Right kidney (tissue), 1 donor: Measurements from ENCODE around the gene THRB.
A peak's percentile ranks its signal among the peaks of the same experiment; 100 is the strongest.

Experiments used
- DNase-seq: peaks from one replicate; pipeline ENCODE4 v3.0.0-alpha.2; 2016

The THRB gene

DNA sequence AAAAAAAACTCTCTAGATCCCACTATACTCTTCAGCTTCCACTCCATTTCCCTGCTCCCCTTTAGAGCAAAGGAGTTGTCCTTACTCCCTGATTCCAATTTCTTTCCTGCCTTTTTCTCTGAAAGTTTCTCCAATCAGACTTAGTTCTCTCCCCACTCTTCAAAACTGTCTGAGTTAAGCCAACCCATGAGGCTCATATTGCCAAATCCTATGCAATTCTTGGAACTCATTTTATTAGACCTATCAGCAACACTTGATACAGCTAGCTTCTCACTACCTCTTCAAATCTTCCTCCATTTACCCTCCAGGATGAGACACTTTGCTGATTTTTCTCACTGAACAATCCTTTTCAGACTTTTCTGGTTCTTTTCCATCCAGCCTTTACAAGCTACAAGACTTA lies 233.1 kb downstream of the THRB start:
- DNase-seq, result no peak

DNA sequence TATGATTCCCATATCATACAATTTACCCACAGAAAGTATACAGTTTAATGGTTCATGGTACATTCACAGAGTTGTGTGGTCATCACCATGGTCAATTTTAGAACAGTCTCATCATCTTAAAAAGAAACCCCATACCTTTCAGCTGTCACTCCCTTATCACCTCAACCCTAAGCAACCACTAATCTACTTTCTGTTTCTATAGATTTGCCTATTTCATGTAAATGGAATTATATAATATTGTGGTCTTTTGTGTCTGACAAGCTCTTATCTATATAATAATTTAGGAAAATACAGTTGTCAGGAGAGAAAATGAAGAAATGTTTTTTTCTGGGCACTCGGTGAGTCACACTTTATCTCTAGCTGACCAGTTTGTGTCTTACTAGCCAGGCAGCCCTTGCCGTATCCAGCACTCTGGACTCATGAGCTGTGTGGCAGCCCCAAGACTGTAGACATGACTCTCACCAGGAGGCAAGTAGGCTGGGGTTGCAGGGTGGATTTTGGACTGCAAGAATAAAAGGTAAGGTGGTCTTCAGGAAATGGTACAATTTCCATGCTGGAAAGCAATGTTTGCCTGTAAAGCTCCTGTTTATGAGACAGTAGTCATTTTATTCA lies 234.6 kb downstream of the THRB start:
- no peak for DNase-seq

DNA sequence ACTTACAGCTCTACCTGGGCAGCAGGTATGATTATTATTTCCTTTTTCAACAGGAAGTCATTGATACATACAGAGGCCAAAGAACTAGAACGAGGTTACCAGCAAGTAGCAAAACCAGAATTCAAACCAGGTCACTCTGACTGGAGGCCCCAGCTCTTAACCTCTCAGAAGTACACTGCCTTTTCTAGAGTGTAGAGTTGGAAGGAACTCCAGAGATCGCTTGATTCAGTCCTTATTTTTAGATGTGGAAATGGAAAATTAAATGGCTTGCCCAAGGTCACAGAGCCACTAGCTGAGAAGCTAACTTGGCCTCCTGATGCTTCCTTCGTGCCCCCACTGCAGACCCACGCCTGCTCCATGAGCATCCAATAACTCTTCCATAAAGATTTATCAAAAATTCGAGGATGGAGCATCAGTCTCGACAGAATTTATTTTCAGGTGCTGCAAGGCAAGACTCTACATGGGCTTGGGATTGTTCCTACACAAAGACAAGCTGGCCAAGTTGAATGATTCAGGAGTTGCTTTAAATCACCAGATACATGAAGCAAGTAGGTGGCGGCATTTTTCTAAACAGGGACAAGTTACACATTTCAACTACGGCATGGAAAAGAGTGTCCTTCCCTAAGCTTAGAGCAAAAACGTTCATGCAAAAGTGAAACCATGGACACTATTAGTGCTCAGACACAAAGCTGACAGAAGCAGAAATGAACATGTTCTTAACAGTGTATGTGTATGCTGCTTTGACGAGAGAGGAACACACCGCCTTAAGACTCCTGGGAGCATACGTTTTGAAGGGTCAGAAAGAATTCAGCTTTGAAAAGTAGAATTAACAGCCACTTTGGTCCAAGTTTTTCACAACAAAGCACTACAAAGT lies 235.7 kb downstream of the THRB start:
- no peak for DNase-seq

DNA sequence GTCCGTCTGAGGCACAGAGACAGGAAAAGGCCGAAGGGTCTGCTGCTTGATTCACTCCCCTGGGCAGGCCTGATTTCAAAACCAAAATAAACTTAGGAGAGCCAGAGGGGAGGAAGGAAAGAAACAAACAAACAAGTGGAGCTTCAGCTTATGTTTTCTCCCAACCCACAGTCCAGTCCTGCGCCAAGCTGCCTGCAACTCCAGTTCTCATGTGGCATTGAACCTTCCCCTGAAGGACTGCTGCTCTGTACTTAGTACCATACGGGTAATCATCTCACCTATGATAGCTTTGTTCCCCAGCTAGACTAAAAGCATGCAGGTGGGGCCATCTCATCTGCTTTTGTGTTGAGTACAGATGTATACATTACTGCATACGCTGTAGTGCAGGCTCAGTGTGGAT lies 236.4 kb downstream of the THRB start:
- no peak for DNase-seq

DNA sequence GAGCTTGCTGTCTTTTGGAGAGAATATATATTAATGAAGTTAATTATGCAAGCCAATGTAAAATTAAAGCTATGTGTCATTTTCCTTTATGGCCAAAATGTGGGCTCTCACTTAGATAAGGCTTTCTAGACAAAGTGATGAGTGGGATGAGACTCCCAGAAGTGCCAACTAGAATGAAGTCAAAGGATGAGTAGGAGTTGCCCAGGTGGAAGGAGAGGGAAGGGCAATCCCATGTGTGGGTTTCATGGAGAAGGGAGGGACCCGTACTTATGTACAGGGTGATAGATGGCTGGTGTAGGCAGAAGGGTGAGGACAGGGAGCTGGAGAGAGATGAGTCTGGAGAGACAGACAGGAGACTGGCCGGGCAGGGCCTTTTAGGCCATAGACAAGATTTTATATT lies 239.2 kb downstream of the THRB start:
- DNase-seq, result no peak

DNA sequence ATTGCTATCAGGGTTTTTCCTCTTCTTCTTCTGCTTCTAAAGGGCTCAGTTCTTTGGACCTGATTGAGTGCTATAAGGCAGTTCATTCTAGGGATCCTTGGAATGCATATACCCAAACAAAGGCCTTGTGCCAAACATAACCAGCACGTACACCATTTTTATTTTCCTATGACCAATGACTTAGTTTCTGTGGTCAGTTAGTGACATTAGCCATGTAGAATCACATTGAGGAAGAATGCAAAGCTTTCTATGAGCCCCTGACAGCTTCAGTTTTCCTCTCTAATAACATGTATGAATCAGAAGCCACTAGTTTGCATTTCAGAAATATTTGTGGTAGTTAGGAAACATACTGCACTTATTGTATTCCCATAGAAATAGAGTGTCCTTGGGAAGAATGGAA lies 240.0 kb downstream of the THRB start:
- no peak for DNase-seq

DNA sequence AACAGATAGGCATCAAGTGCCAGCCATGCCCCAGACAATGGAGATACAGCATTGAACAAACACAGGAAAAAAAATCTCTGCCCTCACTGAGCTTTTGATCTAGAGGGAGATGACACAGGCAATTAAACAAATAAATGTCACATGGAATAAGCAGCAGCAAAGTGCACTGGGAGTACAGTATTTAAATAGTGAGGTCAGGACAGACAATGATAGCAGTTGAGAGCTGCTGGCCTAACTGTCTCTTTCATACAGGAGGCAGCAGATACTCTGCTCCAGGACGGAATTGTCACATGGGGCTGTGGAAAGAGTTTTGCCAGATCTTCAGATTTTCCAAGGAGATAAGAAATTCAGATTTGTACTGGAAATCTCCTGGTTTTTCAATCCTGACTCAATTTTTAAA lies 241.3 kb downstream of the THRB start:
- DNase-seq, result no peak

DNA sequence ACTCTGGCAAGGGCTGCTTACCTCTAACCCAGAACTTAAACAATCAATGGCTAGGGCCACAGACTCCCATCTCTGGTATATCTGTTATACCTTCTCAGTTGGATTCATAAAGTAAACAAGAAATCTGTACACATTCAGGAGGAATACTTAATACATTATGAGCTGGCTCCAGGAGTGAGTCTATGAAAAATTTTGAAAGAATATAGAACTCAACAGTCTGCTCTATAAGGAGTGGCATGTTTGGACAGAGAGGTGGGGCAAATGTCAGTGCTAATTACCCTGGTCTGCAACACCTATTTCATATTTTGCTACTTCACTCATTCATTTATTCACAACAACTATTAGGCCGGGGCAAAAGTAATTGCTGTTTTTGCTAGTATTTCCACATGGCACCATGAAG lies 245.1 kb downstream of the THRB start:
- no peak for DNase-seq

DNA sequence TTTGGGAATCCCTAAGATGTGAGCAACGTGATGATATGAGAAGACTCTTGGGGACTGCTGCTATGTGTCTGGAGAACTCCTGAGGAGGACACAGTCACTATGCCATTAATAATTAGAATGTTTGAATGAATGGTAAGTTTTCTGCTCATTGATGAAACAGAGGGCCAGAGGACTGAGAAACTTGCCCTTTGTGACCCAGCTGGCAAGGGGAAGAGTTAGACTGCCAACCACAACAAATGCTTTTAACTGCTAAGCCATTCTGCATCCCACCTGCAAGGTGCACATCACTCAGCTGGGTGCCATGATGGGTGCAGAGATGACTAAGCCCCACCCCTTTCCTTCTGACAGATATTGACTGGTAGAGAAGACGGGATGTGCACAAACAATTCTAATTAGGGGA lies 249.6 kb downstream of the THRB start:
- no peak for DNase-seq

DNA sequence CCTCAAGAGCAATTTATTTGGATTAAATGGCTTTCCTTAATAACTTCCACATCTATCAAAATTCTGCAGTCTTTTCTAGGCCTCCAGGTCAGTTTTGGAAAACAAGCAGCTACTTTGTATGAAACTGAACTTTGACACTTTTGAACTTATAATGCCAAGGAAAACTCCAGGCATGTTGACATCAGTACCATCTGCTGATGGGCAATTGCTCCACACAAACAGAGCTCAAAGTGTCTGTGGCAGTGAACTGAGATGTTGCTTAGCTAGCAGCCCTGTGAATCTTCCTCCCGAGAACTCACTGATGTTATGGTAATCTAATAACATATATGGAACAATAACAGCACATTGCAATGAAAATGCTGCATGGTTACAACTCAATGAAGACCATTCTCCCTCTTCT lies 250.2 kb downstream of the THRB start:
- DNase-seq, result no peak

DNA sequence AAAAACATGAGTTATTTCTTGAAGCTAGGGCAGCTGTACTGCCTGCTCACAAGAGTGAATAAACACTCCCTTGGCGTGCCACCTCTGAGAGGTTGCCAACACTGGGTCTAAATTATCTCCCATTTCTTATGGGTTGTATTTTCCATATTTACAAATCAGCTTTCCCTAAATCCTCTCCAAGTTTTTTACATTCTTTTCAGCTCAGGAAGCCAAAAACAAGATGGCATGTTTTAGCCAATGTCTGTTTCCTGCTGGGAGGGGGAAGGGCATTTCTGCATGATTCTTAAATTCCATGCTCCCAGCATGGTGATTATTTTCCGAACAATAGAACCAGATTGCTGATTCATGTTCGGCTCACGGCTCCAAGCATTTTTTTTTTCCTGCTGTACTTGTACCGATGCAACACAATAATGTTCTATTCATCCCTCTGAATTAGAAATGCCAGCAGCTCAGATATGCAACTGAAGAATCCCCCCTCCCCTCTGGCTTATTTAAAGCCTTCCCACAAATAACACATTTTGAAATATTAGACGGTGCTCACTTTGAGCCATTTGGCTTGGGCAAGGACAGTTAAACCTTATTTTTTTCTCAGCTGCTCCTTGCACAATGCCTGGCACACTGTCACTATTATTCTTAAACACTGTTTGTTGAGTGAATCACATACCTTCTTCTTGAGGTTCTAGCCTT lies 252.5 kb downstream of the THRB start:
- no peak for DNase-seq

DNA sequence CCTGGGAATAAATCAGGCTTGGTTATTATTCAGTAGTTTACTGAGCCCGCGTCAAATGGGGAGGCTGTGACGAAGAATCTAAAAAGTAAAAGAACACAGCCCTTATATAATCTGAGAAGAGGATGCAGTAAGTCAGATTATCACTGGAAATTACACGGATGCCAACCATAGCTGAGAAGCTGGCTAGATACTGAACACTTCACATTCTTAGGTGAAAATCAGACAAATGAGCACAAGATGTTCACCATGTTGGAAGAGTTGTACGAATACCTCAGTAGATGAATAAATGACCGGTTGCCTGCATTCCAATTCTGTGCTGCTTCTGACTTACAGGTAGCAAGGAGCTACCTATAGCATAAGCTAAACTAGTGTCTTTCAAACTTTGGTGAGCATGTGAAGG lies 254.3 kb downstream of the THRB start:
- no peak for DNase-seq

DNA sequence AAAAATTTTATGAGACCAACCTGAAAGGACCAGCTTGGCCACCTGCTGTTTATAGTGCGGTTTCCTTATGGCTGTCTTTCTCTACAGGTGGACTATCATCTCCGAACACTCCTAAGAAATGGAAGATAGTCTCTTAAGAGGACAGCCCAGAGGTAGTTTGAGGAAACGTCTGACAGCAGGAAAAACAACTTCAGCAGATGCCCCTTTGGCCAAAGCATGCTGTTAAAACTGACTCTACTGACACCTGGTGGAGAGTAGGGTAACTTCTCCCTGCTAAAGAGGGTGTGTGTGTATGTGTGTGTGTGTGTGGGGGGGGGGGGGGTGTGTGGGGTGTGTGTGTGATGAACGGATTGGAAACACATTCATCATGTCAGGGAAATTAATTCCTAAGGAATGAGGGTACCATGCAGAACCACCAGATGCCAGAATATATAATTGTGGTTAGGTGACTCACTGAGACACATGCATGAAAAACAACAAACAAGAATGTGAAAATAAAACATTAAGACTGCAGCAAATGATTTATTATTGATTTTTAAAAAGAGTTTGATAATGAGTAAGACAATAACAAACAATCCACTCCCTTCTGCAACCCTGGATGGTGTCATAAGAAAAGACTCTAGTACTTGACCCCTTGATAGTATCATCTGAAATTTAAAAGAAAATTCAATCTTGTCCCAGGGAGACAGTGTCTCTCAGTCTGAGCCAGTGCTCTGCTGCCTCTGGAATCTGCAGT lies 256.5 kb downstream of the THRB start:
- peak; percentile 49 for DNase-seq

DNA sequence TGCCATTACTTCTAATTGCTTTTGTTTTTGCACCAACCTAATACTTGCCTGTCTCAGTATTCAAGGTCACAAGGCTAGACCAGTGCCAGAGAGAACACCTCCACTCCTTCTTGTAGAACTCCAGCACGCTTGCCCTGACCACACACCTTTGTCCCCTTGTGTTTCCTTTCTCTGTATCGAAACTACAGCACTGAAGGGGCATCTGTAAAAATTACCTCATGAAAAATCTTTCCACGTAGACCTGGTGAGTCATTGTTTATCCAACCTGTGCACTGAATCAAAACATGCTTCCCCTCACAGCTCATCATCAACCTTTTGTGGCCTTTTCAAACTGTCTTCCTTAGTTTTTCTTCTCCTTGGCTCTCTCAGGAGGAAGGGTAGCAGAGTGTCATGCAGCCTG lies 259.5 kb downstream of the THRB start:
- no peak for DNase-seq

DNA sequence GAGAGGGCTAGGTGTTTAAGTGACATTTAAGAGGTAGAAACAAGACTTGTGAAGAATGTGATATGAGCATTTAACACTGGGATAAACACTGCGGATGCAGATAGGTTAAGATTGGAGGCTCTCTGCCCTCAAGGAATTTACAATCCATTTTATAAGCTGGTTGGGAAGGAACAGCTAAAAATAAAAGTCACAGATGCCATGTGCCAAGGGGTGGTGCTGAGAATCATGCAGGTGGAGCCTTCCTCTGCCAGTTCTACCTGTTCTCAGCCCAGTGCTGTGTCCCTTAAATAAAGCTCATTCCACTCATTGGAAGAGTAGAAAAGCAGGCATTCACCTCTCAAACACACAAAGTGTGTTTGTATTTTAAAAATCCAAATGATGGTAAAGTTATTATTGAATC lies 261.9 kb downstream of the THRB start:
- DNase-seq, result no peak

DNA sequence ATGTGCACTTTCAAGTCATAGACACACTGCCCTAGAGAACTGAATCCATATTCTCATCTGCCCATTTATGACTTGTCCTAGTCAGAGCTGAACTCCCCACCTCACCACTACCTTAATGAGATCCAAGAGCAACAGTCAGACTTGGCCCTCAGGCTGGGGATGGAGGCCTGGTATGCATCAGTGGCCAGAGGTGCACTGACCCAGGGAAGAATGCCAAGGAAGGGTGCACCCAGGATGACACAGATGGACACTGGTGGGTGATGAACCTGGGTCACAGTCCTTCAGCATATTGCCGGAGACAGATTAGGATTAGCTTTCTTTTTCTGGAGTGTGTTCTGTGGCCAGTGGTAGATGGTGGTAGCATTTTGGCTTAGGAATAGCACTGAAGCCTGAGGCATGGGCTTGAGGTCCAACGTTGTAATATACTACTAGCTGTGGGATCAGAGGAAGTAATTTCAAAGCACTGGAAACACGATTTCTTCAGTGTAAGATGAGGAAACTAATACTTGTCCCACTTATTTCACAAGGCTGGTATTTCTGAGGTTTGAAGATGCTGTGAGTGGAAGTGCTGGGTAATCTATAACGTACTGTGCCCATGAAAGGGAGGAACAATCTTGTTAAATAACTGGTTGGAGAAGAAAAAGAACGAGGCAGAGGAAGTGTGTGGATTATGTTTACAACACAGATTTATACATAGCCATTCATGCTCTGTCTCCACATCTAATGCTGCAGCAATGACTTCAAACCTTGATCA lies 265.0 kb downstream of the THRB start:
- no peak for DNase-seq

DNA sequence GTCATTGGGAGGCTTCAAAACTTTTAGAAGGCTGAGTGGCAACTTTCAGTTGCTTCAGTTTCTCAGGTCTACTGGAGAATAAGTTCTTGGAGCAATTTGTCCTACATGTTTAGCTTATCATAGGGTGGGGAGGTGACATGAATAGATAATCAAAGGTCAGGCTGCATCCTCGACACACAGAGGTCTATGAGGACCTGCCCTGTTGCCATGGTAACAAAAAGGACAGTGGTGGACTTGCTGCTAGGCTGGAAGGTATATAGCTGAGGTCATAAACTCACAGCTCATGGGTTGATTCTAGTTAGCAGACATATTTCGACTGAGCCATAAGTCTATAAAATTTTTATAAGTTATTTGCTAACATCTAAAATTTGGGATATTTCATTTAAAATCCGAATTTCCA lies 267.0 kb downstream of the THRB start:
- DNase-seq, result no peak

DNA sequence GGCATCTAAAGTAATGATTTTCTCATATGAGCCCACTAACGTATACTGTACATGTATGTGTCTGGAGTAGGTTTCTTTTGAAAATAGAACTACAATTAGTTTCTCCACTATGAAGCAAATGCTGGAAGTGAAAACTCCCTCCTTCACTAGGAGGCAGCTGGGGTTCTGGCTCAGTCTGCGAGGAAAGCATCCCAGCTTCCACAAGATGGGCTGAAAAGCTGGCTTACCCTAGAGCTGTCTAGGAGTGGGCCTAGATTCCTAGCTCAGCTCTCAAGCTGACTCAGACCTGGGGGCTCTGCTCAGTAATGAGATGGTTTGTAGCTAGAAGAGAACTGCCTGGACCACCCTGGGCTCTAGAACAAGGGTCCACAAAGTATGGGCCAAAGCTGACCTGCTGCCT lies 268.3 kb downstream of the THRB start:
- DNase-seq, result no peak

DNA sequence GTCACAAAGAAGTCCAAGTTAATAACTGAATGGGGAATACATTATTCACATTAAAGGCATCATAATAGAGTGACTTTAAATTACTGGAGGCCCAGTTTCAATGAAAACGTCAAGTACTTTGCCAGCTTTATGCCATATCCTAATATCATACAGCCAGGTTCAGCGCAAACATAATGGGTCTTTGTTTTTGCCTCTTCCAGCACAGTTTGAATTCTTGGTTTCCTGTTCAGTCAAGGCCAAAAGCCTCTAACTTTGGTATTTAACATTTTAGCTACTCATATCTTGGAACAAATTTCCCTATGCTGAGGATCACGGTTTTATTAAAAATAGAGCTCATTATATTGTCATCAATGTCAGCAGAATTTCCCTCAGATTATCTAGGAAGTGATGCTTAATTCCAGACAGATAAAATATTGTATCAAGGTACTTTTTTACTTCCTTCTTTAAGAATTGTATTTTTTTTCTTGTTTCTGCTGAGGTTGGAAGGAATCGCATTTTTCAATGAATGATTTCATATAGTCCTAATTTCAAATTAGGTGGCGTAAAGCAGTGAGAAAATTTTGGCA lies 269.2 kb downstream of the THRB start:
- DNase-seq, result no peak

DNA sequence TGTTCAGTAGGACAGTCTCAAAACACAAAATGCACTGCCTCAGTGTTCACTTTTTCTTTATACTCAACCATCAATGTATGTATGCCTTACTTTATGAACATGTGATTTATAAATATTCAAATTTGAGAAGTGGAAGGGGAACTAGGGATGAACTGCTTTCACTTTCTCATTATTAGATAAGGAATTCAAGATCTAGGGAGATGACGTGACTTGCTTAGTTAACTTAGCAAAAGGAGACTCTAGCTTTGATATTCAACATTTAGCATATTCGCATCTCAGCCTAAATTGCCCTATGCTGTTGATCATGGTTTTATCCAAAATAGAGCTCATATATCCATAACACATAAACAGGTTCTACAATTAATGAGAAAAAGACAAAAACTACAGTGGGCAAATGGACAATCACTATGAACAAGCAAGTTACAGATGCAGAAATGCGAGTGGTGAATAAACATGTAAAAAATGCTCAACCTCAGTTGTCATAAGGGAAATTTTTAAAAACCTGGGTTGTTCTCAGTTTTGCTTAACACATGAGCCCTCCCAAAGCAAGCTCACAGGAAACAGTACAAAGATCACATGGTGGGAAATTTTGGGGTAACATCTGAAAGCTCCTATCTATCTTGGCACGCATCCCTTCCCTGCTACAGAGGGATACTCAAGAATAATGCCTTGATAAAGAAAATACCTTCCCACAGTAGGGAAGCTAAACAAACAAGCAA lies 269.8 kb downstream of the THRB start:
- DNase-seq, result no peak

DNA sequence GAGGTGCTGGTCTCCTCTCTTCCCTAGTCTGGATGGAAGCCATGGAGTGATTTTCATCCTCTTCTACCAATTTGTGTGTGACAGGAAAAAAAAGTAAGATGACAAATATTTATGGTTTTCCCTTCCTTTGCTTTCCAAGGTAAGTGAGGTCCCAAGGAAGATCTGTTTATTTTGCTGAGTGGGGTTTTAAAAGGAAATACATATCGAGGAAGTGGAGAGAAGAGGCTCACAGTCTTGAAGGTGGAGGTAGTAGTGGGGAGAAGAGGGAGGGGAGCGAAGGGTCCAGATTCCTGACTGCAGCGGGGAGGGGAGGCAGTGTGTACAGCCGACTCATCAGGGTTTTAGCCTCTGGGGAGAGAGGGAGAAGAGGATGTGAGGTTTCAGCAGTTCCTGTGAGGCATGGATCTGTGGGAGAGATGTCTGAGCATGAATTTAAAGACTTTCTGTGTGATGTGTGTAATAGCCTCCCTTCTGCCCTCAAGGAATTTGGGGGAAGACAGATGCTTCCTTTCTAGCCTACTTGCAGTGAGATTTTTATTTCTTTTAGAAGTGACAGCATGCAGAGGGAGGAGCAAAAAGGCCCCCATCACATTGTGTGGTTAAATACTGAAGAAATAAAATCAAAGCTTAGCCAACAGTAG lies 272.4 kb downstream of the THRB start:
- DNase-seq, result no peak
